Erythroblast (primary cell): ENCODE results near the gene MICAL1.

Source experiments
- GATA1 ChIP-seq: IDR thresholded peaks from 2 replicates; pipeline ENCODE4 v1.6.1; 2011; ENCODE audit warnings: low read depth, mild to moderate bottlenecking, control low read depth, low read length, moderate library complexity
- POLR2A ChIP-seq: IDR thresholded peaks from 2 replicates; pipeline ENCODE4 v1.6.1; 2011; ENCODE audit warnings: mild to moderate bottlenecking, low read length

- TF ChIP-seq POLR2A (no peak), GATA1 (no peak)
These were observed 30.6 kb downstream of the MICAL1 start for GRCh38 chr6:109424946-109425345.
